D721Med (cell line): ENCODE data around the gene TBX15.

Experiments used
- DNase-seq: peaks from one replicate; pipeline ENCODE4 v3.0.0; 2011; ENCODE audit warnings: low spot score; ENCODE audit not compliant: insufficient read length
- FAIRE-seq: peaks from 2 replicates; lab custom pipeline; 2011; peaks lifted over from hg19 to GRCh38; lab: Jason Lieb, UNC
- TF ChIP-seq, protein P1 (sequence below): IDR thresholded peaks from 2 replicates; pipeline ENCODE4 v1.5.1; 2012; ENCODE audit warnings: mild to moderate bottlenecking, control low read depth; ENCODE audit not compliant: insufficient read depth; ENCODE audit errors: missing control alignments

Gene TBX15

GRCh38 chr1:119002028-119002686, 14.0 kb upstream of the TBX15 start:
- TF ChIP-seq, protein P1, sequence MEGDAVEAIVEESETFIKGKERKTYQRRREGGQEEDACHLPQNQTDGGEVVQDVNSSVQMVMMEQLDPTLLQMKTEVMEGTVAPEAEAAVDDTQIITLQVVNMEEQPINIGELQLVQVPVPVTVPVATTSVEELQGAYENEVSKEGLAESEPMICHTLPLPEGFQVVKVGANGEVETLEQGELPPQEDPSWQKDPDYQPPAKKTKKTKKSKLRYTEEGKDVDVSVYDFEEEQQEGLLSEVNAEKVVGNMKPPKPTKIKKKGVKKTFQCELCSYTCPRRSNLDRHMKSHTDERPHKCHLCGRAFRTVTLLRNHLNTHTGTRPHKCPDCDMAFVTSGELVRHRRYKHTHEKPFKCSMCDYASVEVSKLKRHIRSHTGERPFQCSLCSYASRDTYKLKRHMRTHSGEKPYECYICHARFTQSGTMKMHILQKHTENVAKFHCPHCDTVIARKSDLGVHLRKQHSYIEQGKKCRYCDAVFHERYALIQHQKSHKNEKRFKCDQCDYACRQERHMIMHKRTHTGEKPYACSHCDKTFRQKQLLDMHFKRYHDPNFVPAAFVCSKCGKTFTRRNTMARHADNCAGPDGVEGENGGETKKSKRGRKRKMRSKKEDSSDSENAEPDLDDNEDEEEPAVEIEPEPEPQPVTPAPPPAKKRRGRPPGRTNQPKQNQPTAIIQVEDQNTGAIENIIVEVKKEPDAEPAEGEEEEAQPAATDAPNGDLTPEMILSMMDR, result no peak
- FAIRE-seq (no peak), DNase-seq (no peak)

- DNase-seq, result no peak
- no peak for FAIRE-seq
- TF ChIP-seq, protein P1, result no peak
These were observed 13.3 kb upstream of the TBX15 start for GRCh38 chr1:119001181-119002027.

GRCh38 chr1:119000371-119001180, 12.4 kb upstream of the TBX15 start:
- TF ChIP-seq, protein P1, result no peak
- DNase-seq, result no peak
- FAIRE-seq, result no peak

DNA sequence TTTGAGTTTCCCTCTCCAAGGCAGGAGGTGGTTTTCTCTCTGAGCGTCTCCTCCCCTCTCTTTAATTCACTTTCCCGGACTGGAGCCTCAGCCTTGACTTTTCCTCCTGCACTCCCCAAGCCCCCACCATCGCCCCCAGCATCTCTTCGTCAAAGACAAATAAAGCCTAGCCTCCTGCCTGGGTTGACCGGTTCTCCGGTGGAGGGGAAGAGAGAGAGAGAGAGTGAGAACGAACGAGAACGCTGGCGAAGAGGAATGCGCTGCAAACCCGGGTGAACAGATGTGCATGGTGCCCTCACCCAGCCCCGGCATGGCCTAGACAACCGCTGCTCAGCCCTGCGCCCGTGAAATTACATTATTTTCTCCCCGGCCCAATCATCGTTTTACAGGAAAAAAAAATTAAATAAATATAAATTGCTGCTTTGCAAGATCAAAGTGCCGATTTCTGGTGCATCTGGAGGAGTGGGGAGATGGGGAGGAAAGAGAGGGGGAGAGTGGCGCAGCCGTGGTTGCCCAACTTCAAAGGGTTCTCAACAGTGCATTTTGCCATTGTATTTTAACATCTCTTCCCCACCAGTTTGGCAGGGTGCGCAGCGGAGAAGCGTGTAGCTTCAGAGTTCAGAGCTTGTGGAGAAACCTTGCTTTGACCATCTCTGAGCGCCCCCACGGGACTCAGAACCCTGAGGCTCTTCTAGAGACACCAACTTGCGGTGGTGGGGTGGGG, 11.4 kb upstream of the TBX15 start:
- FAIRE-seq, result no peak
- DNase-seq, result no peak
- TF ChIP-seq, protein P1, result no peak

GRCh38 chr1:118998171-118998570, 10.0 kb upstream of the TBX15 start:
- DNase-seq (no peak), FAIRE-seq (no peak)
- TF ChIP-seq, protein P1, result no peak

- no peak for DNase-seq
- TF ChIP-seq, protein P1, result no peak
- no peak for FAIRE-seq
These were observed 9.1 kb upstream of the TBX15 start for GRCh38 chr1:118997225-118997624.
